H1 (cell line): Measurements from ENCODE around the gene TLL2. TPM values are rescaled to one million over a fixed set of nuclear protein-coding genes. Genes with fewer than 3 reads are reported as not detected.

Experiments
- CTCF ChIA-PET: fragments of 300-600 bp; sonication (Branson Sonifier 250); formaldehyde crosslinking; loops from one replicate; lab custom pipeline; 2021; ENCODE audit not compliant: partially characterized antibody; lab: Charles Lee
- POLR2A ChIA-PET: fragments of 300-600 bp; sonication (Branson Sonifier 250); formaldehyde crosslinking; loops from one replicate; lab custom pipeline; 2021; ENCODE audit warnings: inconsistent platforms; ENCODE audit not compliant: partially characterized antibody; lab: Charles Lee
- DNase-seq, 2 experiments: peaks; one replicate each; pipeline versions ENCODE4 v3.0.0 to v3.0.0-alpha.2; 2010 to 2022; ENCODE audit warnings: low spot score in 2 of 2, low read depth in 1 of 2, mixed read lengths in 1 of 2
- FAIRE-seq: peaks from 2 replicates; lab custom pipeline; 2011; peaks lifted over from hg19 to GRCh38; lab: Jason Lieb, UNC
- H2AFZ ChIP-seq: 2 replicates; pipeline ENCODE4 v1.8.1; 2012; ENCODE audit warnings: low read length, inconsistent platforms
- H2AK5ac ChIP-seq: 2 replicates; pipeline ENCODE4 v1.6.1; 2013; ENCODE audit warnings: low read depth, low read length
- H2BK120ac ChIP-seq: replicated peaks from 2 replicates; pipeline ENCODE3; 2013; ENCODE audit warnings: low read depth, low read length, inconsistent platforms
- H2BK12ac ChIP-seq: 2 replicates; pipeline ENCODE4 v1.6.1; 2013; ENCODE audit warnings: low read depth, low read length
- H2BK15ac ChIP-seq: 2 replicates; pipeline ENCODE4 v1.6.1; 2013; ENCODE audit warnings: low read length
- H2BK20ac ChIP-seq: 2 replicates; pipeline ENCODE4 v1.6.1; 2013; ENCODE audit warnings: low read length
- H2BK5ac ChIP-seq: 2 replicates; pipeline ENCODE4 v1.6.1; 2013; ENCODE audit warnings: low read depth, low read length
- H3K14ac ChIP-seq: 2 replicates; pipeline ENCODE4 v1.6.1; 2013; ENCODE audit warnings: inconsistent platforms; ENCODE audit not compliant: insufficient read length
- H3K18ac ChIP-seq: 2 replicates; pipeline ENCODE4 v1.6.1; 2013; ENCODE audit warnings: low read length; ENCODE audit errors: extremely low read depth
- H3K23ac ChIP-seq: 2 replicates; pipeline ENCODE4 v1.6.1; 2013; ENCODE audit warnings: inconsistent platforms; ENCODE audit not compliant: insufficient read length
- H3K23me2 ChIP-seq: 2 replicates; pipeline ENCODE4 v1.6.1; 2013; ENCODE audit warnings: low read depth, low read length
- H3K27ac ChIP-seq: 2 replicates; pipeline ENCODE4 v1.6.1; 2011; ENCODE audit warnings: low read depth, low read length, inconsistent platforms
- H3K27me3 ChIP-seq, 4 experiments: replicated peaks in 1 of 4; 1 replicate in 1 of 4; 2 replicates in 3 of 4; pipeline versions ENCODE4 v1.6.1 to v1.8.1; 2011 to 2013; ENCODE audit warnings: low read length in 3 of 4, mild to moderate bottlenecking in 3 of 4, inconsistent platforms in 2 of 4, mixed read lengths in 2 of 4, moderate library complexity in 1 of 4; ENCODE audit not compliant: control insufficient read depth in 3 of 4, insufficient read depth in 3 of 4; ENCODE audit errors: extremely low read depth in 1 of 4
- H3K36me3 ChIP-seq, 4 experiments: 2 replicates each; pipeline versions ENCODE4 v1.6.1 to v1.8.1; 2011 to 2013; ENCODE audit warnings: mild to moderate bottlenecking in 4 of 4, low read length in 3 of 4, moderate library complexity in 2 of 4, control low read depth in 1 of 4, inconsistent platforms in 1 of 4; ENCODE audit not compliant: insufficient read depth in 4 of 4, control insufficient read depth in 2 of 4
- H3K4ac ChIP-seq: replicated peaks from 2 replicates; pipeline ENCODE3; 2013; ENCODE audit warnings: low read length, low read depth, mixed read lengths, inconsistent platforms; ENCODE audit not compliant: insufficient read length
- H3K4me1 ChIP-seq, 4 experiments: replicated peaks in 1 of 4; 1 replicate in 1 of 4; 2 replicates in 3 of 4; pipeline versions ENCODE4 v1.6.1 to v1.8.1; 2011 to 2013; ENCODE audit warnings: low read length in 3 of 4, inconsistent platforms in 2 of 4, mixed read lengths in 1 of 4; ENCODE audit not compliant: insufficient read depth in 4 of 4, control insufficient read depth in 3 of 4
- H3K4me2 ChIP-seq, 2 experiments: 2 replicates each; pipeline versions ENCODE4 v1.6.1 to v1.8.1; 2011 to 2013; ENCODE audit warnings: low read depth in 2 of 2, low read length in 2 of 2, control low read depth in 1 of 2, inconsistent platforms in 1 of 2, mild to moderate bottlenecking in 1 of 2; ENCODE audit not compliant: insufficient read depth in 1 of 2
- H3K4me3 ChIP-seq, 4 experiments: fragments of 200-600, 300-600 bp in 1 of 4; sonication (generic), shearing (Covaris generic), sonication (Bioruptor Twin) in 1 of 4; 2 replicates each; pipeline versions ENCODE4 v1.5.1 to v1.8.1; 2011 to 2016; ENCODE audit warnings: low read length in 4 of 4, low read depth in 3 of 4, control low read depth in 2 of 4, inconsistent platforms in 2 of 4, mild to moderate bottlenecking in 2 of 4, mixed read lengths in 1 of 4, moderate library complexity in 1 of 4; ENCODE audit not compliant: insufficient read depth in 2 of 4; ENCODE audit errors: extremely low read depth in 1 of 4
- H3K56ac ChIP-seq: replicated peaks from 2 replicates; pipeline ENCODE3; 2013; ENCODE audit warnings: low read depth, mild to moderate bottlenecking, mixed read lengths, low read length, inconsistent platforms; ENCODE audit not compliant: insufficient read length
- H3K79me1 ChIP-seq: 2 replicates; pipeline ENCODE4 v1.6.1; 2013; ENCODE audit warnings: low read depth, low read length, control low read depth
- H3K79me2 ChIP-seq, 2 experiments: 2 replicates each; pipeline versions ENCODE4 v1.6.1 to v1.8.1; 2012 to 2013; ENCODE audit warnings: low read length in 2 of 2, mild to moderate bottlenecking in 2 of 2, inconsistent platforms in 1 of 2; ENCODE audit not compliant: insufficient read depth in 2 of 2, control insufficient read depth in 1 of 2
- H3K9ac ChIP-seq, 4 experiments: replicated peaks in 1 of 4; 1 replicate in 1 of 4; 2 replicates in 3 of 4; pipeline versions ENCODE4 v1.6.1 to v1.8.1; 2011 to 2013; ENCODE audit warnings: low read depth in 3 of 4, low read length in 3 of 4, control low read depth in 2 of 4, mild to moderate bottlenecking in 2 of 4, moderate library complexity in 2 of 4, inconsistent platforms in 1 of 4; ENCODE audit errors: extremely low read depth in 1 of 4
- H3K9me3 ChIP-seq, 2 experiments: 2 replicates each; pipeline versions ENCODE4 v1.6.1 to v1.8.1; 2012 to 2013; ENCODE audit warnings: mild to moderate bottlenecking in 2 of 2, moderate library complexity in 2 of 2, control low read depth in 1 of 2, inconsistent platforms in 1 of 2, low read depth in 1 of 2, low read length in 1 of 2, mixed read lengths in 1 of 2; ENCODE audit not compliant: insufficient read depth in 2 of 2
- H4K20me1 ChIP-seq, 2 experiments: replicated peaks in 1 of 2; 2 replicates each; pipeline versions ENCODE3 to v1.8.1; 2011 to 2013; ENCODE audit warnings: inconsistent platforms in 2 of 2, low read length in 2 of 2, mild to moderate bottlenecking in 1 of 2; ENCODE audit not compliant: insufficient read depth in 2 of 2, control insufficient read depth in 1 of 2
- H4K5ac ChIP-seq: 2 replicates; pipeline ENCODE4 v1.6.1; 2013; ENCODE audit warnings: low read length, low read depth, mixed read lengths, inconsistent platforms; ENCODE audit not compliant: insufficient read length
- H4K8ac ChIP-seq: 2 replicates; pipeline ENCODE4 v1.8.0; 2013; ENCODE audit warnings: mild to moderate bottlenecking, moderate library complexity, low read length, inconsistent platforms; ENCODE audit not compliant: insufficient read depth; ENCODE audit errors: extremely low read depth
- H4K91ac ChIP-seq: replicated peaks from 2 replicates; pipeline ENCODE3; 2013; ENCODE audit warnings: low read length, mixed read lengths, inconsistent platforms; ENCODE audit not compliant: insufficient read length
- BRCA1 ChIP-seq: IDR thresholded peaks from 2 replicates; pipeline ENCODE4 v1.6.1; 2012; ENCODE audit warnings: low read depth, low read length, improper control_type of control experiment
- SIX5 ChIP-seq: IDR thresholded peaks from 2 replicates; pipeline ENCODE4 v1.6.1; 2011; ENCODE audit warnings: mild to moderate bottlenecking, low read depth, low read length
- SRF ChIP-seq: IDR thresholded peaks from 2 replicates; pipeline ENCODE4 v1.6.1; 2011; ENCODE audit warnings: mild to moderate bottlenecking, low read depth, low read length, moderate library complexity
- SUZ12 ChIP-seq: fragments of 200-600 bp; sonication (generic); IDR thresholded peaks from 2 replicates; pipeline ENCODE4 v1.6.1; 2012; ENCODE audit warnings: mild to moderate bottlenecking, inconsistent platforms, low read length, moderate library complexity, mixed read lengths
- whole genome bisulfite sequencing, 2 experiments: shearing (Covaris generic) in 1 of 2; methylation state at CpG; one replicate each; pipeline versions ENCODE4 v1.1.6 to v1.1.7; 2013 to 2015; ENCODE audit warnings: low lambda C conversion rate in 2 of 2, mixed read lengths in 2 of 2, inconsistent platforms in 1 of 2, low coverage in 1 of 2, missing lambda C conversion rate in 1 of 2; ENCODE audit not compliant: insufficient replicate concordance in 2 of 2, insufficient coverage in 1 of 2, insufficient read length in 1 of 2; ENCODE audit errors: extremely low coverage in 1 of 2, missing lambda C conversion rate in 1 of 2; 5-methylcytosine and 5-hydroxymethylcytosine counted together
- polyA plus RNA-seq, 7 experiments: library from polyadenylated mRNA; depleted of rRNA in 3 of 7; stranded (reverse) in 5 of 7; unstranded in 2 of 7; fragments of >200 nt in 5 of 7; fragments of 200-250 nt in 2 of 7; gene quantifications; 1 replicate in 5 of 7; 2 replicates in 1 of 7; 4 replicates in 1 of 7; pipeline versions ENCODE4 v1.2.1 to v1.2.3, GENCODE V29; 2011 to 2013; ENCODE audit warnings: missing spikeins in 2 of 7, mixed read lengths in 2 of 7
- total RNA-seq: library from RNA; stranded (reverse); fragmentation: NEBNext Ultra II Directional; extraction: Animal tissue kit (Norgen Biotek cat#: 25700); gene quantifications from 2 replicates; pipeline ENCODE4 v1.2.1, GENCODE V29; 2021

Gene TLL2
- total and polyA plus RNA-seq, 2 of the 8 experiments (the other 6 are each of a cell fraction or from before 2014, with no cell fraction given), result 2.4 to 3.2 TPM

- H3K27me3 ChIP-seq, result no peaks in the 10 kb centered on the region; a peak in 1 of 7 replicates
- no peak for DNase-seq
- CTCF ChIA-PET, result interaction anchor here (1.0 to 11.2 kb wide), 5 partner anchors 14 to 119 kb away, joined by 3 to 151 read pairs (median 4); no protein-coding TSS in a partner anchor
These were observed 123.3 kb downstream of the TLL2 start for GRCh38 chr10:96390460-96390864.

More at GRCh38 chr10:96390460-96390864, 123.3 kb downstream of the TLL2 start:
- no peak overlapping the region for H2AK5ac ChIP-seq
- H3K23me2 ChIP-seq, result no peaks in the 10 kb centered on the region
- H3K9ac ChIP-seq, result no peak overlapping the region
- no peak overlapping the region for H3K4me2 ChIP-seq
- no peak overlapping the region for H3K4me3 ChIP-seq
- H4K8ac ChIP-seq, result no peak overlapping the region; the same call in 1 of the 2 replicates
- peaks cover 0 to 3% of the 10 kb centered on the region in 2 experiments for H4K20me1 ChIP-seq
- no peak overlapping the region for H2BK20ac ChIP-seq
- no peak overlapping the region for H4K91ac ChIP-seq
- H3K79me1 ChIP-seq, result no peaks in the 10 kb centered on the region
- H3K56ac ChIP-seq, result no peak overlapping the region
- H3K23ac ChIP-seq, result no peak overlapping the region
- no peak overlapping the region for H2BK15ac ChIP-seq
- POLR2A ChIA-PET, result no interaction called here
- no peak for TF ChIP-seq SIX5
- TF ChIP-seq BRCA1, result no peak
- no peak for TF ChIP-seq SRF
- TF ChIP-seq SUZ12, result no peak
- H2BK120ac ChIP-seq, result no peak overlapping the region
- no peak overlapping the region for H4K5ac ChIP-seq
- no peaks in the 10 kb centered on the region for H3K4me1 ChIP-seq
- H3K14ac ChIP-seq, result no peak overlapping the region
- H3K9me3 ChIP-seq, result no peaks in the 10 kb centered on the region
- H3K27ac ChIP-seq, result no peak overlapping the region
- no peak overlapping the region for H2BK12ac ChIP-seq
- no peak overlapping the region for H2AFZ ChIP-seq
- 94% methylated on average over 7 of the region's 7 CpGs; no CpG with 5 or more reads in 1 of the 2 experiments for WGBS, 2 experiments
- FAIRE-seq, result no peak
- H2BK5ac ChIP-seq, result no peak overlapping the region
- no peak overlapping the region for H3K18ac ChIP-seq
- no peaks in the 10 kb centered on the region for H3K36me3 ChIP-seq
- H3K79me2 ChIP-seq, result no peaks in the 10 kb centered on the region
- H3K4ac ChIP-seq, result no peak overlapping the region
